GM18519 (cell line): Measurements from ENCODE around the gene MZB1.
"Not testable (repeated sequence)": the region's sequence is repeated elsewhere in the genome, so short reads cannot be mapped to it uniquely, and the experiment has no call there.

Experiments used
- ATAC-seq: cut with Tn5 transposase; IDR thresholded peaks from one replicate; pipeline ENCODE4 v1.9.1; 2021; ENCODE audit warnings: mild to moderate bottlenecking, moderate library complexity; ENCODE audit not compliant: unreplicated experiment, low FRiP score

Gene MZB1

DNA sequence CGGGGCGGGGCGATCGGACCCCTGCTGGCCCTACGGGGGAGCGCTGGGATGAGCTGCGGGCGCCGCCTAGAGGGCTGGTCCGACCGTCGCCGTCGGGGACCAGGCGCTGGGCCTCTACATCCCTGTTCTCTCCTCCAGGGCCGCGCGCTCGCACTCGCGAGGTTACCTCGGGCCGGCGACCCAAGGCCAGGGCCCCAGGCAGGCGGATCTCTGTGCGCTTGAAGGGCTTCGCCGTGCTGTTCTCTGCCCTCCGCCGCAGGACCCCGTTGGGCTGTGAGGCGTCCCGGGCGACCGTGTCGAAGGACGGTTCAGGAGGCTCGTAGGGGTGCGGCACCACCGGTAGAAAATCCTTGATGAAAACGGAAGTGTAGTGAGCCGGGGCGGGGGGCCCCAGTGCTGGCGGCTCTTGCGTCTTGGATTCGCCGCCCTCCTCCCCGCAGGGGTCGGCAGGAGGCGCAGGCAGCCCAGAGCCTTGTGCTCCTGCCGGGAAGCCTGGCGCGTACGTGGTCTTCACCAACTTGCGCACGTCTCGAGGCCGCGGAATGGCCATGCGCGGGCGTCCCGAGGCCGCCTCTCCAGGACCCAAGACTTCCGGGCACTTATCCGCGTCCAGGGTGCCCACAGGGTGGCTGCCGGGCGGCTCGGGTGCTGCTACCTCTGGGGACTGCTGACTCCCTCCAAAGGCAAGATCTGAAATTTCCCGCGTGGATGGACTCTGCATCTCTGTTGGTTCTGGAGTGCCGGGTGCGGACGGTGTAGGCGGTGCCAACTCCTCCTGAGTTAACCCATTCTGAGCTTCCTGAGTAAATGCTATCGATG is 3.2 kb upstream of the MZB1 start:
- peak; percentile 42 for ATAC-seq

DNA sequence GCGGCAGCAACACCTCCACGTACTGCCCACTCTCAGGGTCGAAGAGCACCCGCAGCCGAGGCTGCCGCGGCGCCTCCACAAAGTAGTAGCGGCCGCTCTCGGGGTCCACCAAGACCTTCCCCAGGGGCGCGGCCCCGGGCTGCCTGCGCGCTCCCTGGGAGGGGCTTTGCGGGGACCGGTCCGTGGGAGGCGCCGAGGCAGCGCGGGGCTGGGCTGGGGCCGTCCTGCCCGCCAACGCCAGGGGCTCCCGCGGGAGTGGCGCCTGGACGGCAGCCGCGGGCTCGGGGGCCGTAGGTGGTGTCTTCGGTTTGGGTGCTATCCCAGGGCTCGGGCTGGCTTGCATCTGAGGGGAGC is 2.6 kb upstream of the MZB1 start:
- ATAC-seq: no peak

DNA sequence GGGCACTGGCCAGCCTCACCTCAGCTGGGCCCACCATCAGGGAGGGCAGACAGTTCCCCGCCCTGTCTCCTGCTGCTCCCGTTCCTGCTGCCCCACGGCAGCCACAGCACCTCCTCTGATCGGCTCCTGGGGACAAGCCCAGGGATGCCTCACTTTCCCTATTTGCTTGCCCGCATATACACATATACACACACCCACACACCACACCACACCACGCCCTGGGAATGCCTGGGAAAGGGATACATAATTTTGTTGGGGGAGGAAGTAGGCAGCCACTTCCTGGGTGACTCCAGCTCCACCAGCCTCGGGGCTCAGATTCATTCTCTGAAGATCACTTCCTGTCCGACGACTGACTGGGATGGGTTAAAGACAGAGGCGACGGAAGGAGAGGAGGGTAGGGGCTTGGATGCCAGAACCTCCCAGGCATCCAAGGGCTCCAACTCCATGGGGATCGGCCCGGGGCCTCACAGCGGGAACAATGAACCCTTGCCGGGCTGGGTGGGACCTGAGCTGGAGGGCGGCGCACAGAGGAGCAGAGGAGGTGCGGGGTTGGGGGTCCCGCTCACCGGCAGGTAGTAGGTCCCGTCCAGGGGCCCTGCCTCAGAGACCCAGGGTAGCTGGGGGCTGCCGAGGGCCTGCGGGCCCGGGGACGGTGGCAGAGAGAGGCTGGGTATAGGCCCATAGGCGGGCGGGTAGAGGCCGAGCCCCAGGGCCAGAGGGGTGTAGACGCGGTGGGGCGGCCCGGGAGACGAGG is 2.0 kb upstream of the MZB1 start:
- no peak for ATAC-seq

DNA sequence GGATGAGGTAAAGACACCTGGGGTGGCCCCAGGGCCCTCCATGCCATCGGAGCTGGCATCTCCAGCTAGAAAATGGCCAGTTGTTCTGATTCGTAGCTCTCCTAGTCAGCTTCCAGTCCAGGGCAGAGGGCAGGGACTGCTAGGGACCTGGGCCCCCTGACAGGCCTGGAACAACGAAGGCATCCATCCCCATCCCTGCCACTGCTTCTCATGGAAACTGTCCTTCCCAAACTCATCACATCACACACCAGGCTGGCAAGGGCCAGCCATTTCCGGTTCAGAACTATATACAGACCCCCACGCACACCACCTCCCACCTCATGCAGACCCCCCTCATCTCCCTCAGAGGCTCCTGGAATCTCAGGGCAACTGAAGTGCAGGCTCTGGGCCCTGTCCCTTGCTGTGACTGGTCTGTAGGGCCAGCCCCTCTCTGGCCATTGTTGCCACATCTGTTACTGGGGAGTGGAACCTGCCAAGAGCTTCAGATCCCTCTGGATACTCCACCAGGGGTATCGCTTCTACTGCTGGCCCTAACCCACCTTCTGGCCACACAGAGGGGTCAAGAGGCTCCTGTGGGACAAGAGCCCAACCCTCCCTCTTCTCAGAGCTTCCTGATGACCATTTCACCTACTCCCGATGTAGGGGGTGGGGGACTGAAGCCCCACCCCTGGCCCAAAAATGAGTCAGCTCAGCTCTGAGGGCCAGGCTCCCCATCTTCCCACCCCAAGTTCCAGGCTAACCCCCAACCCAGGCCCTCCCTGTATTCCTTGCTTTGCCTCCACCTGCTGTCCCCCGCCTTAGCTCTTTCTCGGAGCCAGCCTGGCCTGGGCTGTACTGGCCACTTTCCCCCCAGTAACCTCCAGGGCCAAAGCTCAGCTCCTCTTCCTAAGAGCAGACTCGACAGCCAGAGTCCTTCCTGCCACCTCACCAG is 1.2 kb upstream of the MZB1 start:
- ATAC-seq: no peak

DNA sequence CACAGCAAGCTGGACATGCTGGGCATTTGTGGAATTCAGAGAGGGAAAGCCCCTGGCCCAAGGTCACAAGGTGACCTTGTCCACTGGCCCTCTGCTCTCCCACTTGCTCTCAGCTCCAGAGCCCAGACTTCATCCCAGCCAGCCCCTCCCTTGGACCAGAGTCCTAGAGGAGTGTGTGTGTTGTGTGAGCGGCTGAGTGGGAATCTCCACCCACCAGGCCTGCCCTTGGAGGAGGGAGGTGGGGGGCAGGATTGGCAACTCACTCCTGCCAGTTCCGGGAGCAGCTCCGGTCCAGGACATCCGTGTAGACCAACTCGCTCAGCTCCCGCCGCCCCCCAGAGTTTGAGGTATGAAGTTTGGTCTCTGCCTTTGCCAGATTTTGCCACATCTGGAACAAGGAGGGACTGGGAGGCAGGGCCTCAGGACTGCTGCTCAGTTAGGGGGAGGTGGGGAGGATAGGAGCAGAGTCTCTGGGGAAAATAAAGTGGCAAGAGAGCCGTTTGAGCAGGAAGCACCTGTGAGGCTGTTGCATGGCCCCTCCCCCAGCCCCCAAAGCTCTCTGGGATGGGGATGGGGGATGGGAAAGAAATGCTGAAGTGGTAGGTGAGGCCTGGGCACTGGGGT is 1.4 kb downstream of the MZB1 start:
- no peak for ATAC-seq

DNA sequence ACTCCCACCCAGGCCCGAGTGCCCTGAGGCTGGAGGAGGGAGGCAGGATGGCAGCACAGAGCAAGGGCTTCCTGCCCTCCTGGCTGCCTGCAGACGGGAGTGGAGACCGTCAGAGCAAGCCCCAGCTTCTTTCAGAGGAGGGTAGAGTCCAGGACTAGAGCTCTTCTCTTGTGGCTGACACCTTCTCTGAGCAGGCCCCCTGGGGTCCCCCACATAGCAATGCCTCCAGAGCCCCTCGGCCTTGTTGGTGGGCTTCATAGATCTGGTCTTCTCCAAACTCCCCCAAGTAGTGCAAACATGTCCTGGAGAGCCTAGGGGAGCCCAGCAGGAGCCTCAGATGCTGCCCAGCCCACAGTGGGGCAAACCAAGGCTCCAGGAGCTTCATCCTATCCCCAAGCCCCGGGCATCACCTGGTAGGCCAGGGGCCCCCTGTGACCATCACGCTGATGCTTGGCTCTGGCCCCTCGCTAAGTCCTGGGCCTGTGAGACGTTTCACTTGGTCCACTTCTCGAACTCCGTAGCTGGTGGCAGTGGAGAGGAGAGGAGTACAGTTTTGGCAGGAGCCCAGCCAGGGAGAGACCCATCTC is 2.0 kb downstream of the MZB1 start:
- no peak for ATAC-seq

DNA sequence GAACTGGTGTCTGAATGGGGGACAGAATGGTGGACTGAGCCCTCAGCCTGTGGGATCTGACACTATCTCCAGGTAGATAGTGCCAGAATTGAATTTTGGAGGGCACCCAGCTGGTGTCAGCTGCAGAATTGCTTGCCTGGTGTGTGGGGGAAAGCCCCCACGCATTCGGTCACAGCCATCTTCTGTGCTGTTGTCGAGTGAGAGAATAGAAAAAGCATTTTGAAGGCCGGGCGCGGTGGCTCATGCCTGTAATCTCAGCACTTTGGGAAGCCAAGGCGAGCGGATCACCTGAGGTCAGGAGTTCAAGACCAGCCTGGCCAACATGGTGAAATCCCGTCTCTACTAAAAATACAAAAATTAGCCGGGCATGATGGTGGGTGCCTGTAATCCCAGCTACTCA is 2.8 kb downstream of the MZB1 start:
- not testable (repeated sequence) for ATAC-seq

DNA sequence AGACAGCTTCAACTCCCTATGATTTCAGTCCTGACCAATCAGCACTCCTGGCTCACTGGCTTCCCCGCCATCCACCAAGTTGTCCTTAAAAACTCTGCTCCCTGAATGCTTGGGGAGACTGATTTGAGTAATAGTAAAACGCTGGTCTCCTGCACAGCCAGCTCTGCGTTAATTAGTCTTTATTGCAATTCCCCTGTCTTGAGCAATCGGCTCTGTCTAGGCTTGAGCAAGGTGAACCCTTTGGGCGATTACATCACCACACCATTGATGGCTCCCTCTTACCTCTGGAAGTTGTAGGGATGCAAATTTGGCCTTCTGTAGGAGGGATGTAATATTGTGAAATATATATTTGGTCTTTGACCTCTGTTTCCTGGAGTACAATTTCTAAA is 3.7 kb downstream of the MZB1 start:
- ATAC-seq: no peak

DNA sequence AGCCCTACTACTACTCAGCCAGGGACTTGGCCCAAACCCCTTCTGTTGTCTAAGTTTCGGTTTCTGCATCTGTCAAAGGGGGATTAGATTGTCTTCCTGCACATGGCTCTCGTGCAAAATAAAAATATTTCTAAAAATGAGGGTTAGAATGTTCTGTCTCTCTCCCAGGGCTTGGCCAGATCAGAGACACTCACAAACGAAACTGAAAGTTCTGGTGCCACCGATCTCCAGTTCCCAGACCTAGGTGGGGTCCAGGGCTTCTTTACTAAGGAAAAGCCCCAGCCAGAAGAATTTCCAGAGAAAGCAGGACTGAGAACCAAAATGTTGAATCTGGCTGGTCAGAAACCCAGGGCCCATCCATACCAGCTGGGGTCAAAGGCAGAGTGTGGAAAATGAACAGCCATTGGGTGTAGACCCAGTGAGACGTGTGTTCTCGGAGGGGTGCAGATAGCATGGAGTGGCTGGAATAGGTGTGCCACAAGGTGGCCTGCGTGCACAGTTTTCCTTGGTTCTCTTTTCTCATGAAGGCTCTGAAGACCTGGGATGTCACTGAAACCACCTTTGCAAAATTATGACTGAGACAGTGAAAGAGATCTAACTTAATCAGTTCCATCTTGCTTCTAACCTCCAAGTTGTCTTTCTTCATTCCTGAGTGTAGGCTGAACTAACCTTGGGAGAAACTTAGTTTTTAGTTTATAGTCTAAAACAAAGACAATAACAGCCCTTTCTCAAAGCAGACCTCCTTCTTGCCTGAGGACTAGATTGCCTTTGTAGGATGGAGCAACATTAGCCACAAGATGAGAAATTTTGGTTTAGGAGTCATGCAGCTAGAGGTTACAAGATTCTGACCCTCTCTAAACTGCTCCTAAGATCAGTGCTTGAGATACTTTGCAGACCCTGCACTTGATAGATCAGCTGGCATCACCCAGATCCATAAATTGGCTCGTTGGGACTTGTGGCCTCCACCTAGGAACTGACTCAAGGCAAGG is 4.4 kb downstream of the MZB1 start:
- ATAC-seq: no peak

DNA sequence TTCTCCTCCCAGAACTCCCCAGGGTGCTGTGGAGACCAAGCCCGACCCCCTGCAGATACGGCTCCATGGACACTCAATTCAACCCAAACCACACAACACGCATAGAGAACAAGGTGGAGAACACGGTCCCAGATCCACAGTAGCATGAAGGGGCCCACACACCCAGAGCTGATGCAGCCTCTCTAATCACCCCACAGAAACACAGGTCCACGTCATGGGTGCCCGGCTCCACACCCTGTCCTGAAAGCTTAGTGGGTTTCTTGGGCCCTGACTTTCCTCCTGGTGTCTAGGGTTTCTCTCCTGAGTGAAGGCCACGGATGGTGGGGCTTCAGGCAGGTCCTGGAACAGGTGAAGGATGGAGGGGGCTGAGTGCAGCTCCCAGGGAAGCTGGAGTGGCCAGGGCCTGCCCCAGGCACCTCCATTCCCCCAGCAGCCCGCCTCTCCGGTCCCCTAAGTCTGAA is 5.1 kb downstream of the MZB1 start:
- ATAC-seq: no peak

DNA sequence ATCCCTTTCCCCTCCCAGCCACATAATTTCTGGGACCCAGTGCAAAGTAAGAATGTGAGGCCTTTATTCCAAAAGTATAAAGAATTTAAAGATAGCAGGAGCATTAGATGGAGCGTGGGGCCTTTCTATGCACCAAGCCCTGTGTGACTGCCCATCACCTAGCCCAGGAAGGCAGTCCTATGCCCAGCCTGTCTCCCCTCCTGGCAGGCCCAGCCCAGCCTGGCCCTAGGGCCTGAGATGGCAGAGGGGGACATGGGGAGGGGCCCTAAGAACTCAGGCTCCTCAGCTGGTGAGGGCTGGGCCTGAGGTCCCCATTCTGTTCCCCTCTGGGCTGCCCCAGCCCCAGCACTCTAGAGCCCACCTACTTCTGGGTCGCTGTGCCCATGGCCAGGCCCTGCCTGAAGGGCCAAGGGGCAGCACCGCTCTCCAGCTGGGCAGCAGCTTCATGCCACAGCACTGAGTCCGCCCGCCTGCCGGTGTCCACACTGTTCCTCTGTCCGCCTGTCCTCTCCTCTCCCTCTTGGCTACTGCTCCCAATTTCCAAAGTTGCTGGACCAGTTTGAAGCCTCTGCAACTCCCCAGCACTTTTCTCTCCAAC is 5.6 kb downstream of the MZB1 start:
- ATAC-seq: no peak

DNA sequence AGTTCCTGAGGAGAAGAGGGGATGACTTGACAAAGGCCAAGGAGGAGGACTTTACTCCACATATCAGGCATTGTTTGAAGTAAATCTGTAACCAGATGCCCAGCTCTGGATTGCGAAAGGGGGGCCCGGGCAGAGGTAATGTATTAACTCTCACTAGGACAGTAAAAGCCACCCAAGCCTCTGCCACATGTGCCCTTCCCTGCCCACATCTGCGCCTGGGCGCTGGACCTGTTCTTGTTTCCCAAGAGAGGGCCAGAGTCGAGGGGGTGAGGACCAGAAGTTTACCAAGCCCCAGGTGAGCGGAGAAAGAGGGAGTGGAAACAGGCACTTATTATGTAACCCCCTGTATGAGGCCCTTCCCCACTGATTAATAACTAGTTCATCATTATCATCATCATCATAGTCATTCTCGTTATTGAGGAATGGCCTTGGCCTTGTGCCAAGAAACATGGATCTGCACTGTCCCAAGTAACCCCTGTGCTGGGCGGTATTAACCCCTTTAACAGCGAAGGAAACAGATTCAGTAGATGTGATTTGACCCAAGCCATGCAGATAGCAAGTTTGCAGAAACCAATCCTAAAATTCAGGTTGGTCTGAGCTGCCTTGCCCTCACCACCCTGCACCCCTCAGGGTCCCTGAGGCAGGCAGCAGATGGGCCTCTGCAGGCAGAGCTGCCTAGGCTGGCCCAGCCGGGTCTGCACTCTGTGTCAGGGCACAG is 6.3 kb downstream of the MZB1 start, which contains the start of gene SLC23A1:
TSS of gene SLC23A1 (minus strand) at position 23 of the 718 bp plus-strand sequence. CDS start 44 bp downstream, outside the sequence.
- no peak for ATAC-seq

DNA sequence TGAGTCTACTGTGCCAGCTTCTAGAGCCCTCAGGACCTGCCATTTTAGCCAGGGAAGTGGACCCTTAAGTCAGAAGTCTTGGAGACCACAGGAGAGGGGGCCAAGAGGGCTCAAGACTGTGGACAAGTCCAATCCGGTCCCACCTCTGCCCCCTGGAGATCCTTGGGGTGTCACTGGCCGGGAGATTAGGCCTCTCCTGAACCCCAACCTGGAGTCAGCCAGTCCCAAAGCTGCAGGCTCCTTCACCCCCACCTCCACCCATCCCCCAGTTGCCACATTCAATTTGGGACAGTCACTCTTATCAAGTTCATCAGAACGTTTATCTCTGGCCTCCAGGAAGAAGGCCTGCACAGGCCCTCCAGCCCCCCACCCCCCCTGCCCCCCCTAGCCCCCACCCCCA is 6.9 kb downstream of the MZB1 start:
- no peak for ATAC-seq

DNA sequence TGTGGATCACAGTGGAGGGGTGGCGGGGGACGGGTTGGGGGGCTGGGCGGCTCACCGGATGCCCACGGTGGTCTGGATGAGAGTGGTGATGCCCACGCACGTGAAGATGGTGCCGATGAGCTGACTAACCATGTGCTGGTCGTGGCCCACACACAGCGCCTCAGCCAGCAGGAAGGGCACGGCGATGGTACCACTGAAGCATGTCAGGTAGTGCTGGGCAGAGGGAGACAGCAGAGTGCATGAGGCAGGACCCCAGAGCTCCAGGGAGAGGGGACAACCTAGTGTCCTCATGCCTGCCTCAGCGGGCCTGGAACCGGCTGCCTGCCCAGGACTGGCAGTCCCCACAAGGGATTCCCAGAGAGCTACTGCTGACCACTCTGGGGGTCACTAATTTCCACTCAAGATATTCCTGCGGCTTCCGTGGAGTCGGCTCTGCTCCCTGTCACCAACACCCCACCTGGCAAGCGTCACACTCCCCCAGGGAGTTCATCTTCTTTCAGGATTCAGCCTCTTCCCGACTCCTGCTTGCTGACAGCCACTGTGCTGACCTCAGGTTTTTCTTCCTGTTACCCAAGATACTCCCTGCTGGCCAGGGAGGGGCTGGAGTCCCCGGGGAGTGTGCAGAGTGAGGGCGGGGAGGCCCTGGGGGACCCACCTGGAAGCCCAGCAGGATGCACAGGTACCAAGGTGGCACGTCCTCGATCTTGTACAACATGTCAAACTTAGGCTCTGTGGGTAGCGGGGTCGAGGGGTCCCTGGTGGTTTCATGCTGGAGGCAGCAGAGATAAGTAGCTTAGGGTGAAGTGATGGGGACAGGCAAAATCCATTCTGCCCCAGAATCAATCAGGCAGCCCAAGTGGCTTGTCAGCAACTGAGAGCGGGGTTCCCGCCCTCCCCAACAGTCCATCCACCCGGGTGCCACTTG is 7.6 kb downstream of the MZB1 start:
- ATAC-seq: no peak

DNA sequence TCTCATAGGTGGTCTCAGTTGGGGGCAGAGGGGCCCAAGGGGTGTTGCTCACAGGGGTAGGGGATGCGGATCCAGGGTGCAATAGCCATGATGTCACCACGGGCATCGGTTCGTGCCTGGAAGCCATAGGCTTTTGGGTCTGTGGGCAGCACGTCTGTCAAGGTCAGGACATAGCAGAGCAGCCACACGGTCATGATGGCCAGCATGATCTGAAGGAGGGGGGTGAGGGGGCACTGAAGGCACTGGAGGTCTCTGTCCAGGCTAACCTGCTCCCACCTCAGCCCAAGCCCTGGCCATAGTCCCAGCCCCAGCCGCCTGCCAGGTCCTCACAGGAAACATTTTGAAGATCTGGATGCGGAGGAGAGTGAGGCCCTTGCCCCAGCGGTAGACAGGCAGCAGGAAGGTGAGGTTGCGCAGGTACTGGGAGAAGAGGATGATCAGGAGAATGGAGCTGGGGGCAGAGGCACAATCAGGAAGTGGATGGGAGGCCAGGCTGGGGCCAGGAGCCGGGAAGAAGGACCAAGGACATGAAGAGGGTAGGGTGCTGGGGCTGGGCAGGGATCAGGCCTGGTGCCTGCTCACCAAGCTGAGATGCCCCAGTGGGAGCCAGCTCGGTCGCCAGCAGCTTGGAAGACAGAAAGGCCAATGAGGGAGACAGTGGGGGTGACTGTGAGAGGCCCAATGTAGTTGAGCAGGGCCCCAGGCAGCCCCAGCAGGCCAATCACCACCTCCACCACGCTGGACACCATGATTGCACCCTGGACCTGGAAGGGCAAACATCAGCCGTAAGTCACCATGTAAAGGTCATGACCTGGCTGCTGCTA is 9.9 kb downstream of the MZB1 start:
- no peak for ATAC-seq

DNA sequence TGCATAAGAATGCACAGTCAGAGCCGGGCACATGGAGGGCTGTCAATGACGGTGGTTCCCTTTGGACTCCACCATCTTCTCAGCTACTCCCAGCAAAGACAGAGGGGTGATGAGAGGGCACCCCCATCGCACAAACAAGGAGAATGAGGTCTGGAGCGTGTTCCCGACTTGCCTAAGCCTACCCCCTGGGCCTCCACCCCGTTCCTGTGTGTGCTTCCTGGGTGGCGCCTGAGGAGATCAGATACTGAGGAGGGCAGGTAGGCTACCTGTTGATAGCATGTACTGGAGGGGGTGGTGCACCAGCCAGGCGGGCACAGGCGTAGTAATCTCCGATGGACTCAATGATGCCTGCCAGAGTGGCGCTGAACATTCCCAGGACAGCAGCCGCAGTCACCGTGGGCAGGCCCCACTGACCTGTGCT is 10.8 kb downstream of the MZB1 start:
- no peak for ATAC-seq
